Tibial artery (tissue), 4 donors: ENCODE measurements around the gene SIAH3.
A peak's percentile ranks its signal among the peaks of the same experiment; 100 is the strongest.

ENCODE experiments used
- DNase-seq, 2 donors: peaks; one replicate each; pipeline ENCODE4 v3.0.0-alpha.2; 2019
- H3K27ac ChIP-seq, 2 donors: fragments of 200-600 bp; sonication (generic) in 1 of 2; 1 replicate in 1 of 2; 2 replicates in 1 of 2; pipeline ENCODE4 v1.5.1; 2018 to 2019; ENCODE audit warnings: mild to moderate bottlenecking in 1 of 2
- H3K27me3 ChIP-seq, 2 donors: fragments of 200-600 bp; sonication (generic) in 1 of 2; one replicate each; pipeline versions ENCODE4 v1.5.1 to v1.6.0; 2016 to 2019
- H3K36me3 ChIP-seq, 3 donors: fragments of 200-600 bp; sonication (generic) in 2 of 3; one replicate each; pipeline ENCODE4 v1.5.1; 2016 to 2019; ENCODE audit warnings: mild to moderate bottlenecking in 2 of 3
- H3K4me1 ChIP-seq, 4 donors: fragments of 200-600 bp; sonication (generic) in 2 of 4; 1 replicate in 3 of 4; 2 replicates in 1 of 4; pipeline ENCODE4 v1.5.1; 2016 to 2019
- H3K4me3 ChIP-seq, 2 donors: fragments of 200-600 bp; sonication (generic) in 1 of 2; 1 replicate in 1 of 2; 2 replicates in 1 of 2; pipeline ENCODE4 v1.5.1; 2018 to 2019; ENCODE audit warnings: mild to moderate bottlenecking in 2 of 2
- H3K9me3 ChIP-seq, 3 donors: fragments of 200-600 bp; sonication (generic) in 1 of 3; one replicate each; pipeline ENCODE4 v1.5.1; 2016 to 2019
- intact Hi-C: fragments of 100-400 bp; cut with DNase I; formaldehyde crosslinking; loops from one replicate; pipeline ENCODE4 v1.15.0; 2023; ENCODE audit warnings: low total_unique reads
- TF ChIP-seq, protein P1 (sequence below), 2 experiments: fragments of 200-600 bp in 1 of 2; fragments of 450-650 bp in 1 of 2; IDR thresholded peaks; one replicate each; pipeline ENCODE4 v1.5.1; 2017 to 2019; ENCODE audit warnings: antibody characterized with exemption in 2 of 2, mild to moderate bottlenecking in 1 of 2, moderate library complexity in 1 of 2

The SIAH3 gene

GRCh38 chr13:45781553-45782326 is 69.8 kb downstream of the SIAH3 start:
- Histone ChIP-seq H3K36me3 (no peaks in the 10 kb centered on the region), H3K27ac (no peak overlapping the region), H3K4me3 (no peak overlapping the region), H3K4me1 (peaks cover 0 to 11% (median 9%) of the 10 kb centered on the region in 4 donors), H3K9me3 (no peaks in the 10 kb centered on the region), H3K27me3 (no peaks in the 10 kb centered on the region)
- intact Hi-C loops: no loop called here
- peak in 1 of 2 donors; percentile 67 for DNase-seq
- TF ChIP-seq, protein P1, sequence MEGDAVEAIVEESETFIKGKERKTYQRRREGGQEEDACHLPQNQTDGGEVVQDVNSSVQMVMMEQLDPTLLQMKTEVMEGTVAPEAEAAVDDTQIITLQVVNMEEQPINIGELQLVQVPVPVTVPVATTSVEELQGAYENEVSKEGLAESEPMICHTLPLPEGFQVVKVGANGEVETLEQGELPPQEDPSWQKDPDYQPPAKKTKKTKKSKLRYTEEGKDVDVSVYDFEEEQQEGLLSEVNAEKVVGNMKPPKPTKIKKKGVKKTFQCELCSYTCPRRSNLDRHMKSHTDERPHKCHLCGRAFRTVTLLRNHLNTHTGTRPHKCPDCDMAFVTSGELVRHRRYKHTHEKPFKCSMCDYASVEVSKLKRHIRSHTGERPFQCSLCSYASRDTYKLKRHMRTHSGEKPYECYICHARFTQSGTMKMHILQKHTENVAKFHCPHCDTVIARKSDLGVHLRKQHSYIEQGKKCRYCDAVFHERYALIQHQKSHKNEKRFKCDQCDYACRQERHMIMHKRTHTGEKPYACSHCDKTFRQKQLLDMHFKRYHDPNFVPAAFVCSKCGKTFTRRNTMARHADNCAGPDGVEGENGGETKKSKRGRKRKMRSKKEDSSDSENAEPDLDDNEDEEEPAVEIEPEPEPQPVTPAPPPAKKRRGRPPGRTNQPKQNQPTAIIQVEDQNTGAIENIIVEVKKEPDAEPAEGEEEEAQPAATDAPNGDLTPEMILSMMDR (IDR thresholded peaks at IDR 0.05): no peak

- intact Hi-C loops: no loop called here
These were observed 71.7 kb downstream of the SIAH3 start for GRCh38 chr13:45779901-45780300.

GRCh38 chr13:45778882-45779281 is 72.7 kb downstream of the SIAH3 start:
- Histone ChIP-seq H3K4me3 (no peak overlapping the region), H3K27me3 (no peaks in the 10 kb centered on the region), H3K27ac (no peak overlapping the region), H3K9me3 (no peaks in the 10 kb centered on the region), H3K36me3 (no peaks in the 10 kb centered on the region), H3K4me1 (peaks cover 0 to 11% (median 9%) of the 10 kb centered on the region in 4 donors)
- intact Hi-C loops: no loop called here
- DNase-seq: no peak
- TF ChIP-seq, protein P1 (IDR thresholded peaks at IDR 0.05): no peak

More at GRCh38 chr13:45779901-45780300, 71.7 kb downstream of the SIAH3 start:
- TF ChIP-seq, protein P1 (IDR thresholded peaks at IDR 0.05): no peak
- H3K27ac ChIP-seq: no peak overlapping the region
- no peaks in the 10 kb centered on the region for H3K27me3 ChIP-seq
- H3K36me3 ChIP-seq: no peaks in the 10 kb centered on the region
- H3K9me3 ChIP-seq: no peaks in the 10 kb centered on the region
- H3K4me1 ChIP-seq: peaks cover 0 to 11% (median 9%) of the 10 kb centered on the region in 4 donors
- H3K4me3 ChIP-seq: no peak overlapping the region
- no peak for DNase-seq

GRCh38 chr13:45776748-45777147 is 74.8 kb downstream of the SIAH3 start:
- Histone ChIP-seq H3K9me3 (no peaks in the 10 kb centered on the region), H3K4me3 (no peak overlapping the region), H3K27ac (no peak overlapping the region), H3K36me3 (no peaks in the 10 kb centered on the region), H3K4me1 (peaks cover 0 to 9% (median 8%) of the 10 kb centered on the region in 4 donors), H3K27me3 (no peaks in the 10 kb centered on the region)
- TF ChIP-seq, protein P1 (IDR thresholded peaks at IDR 0.05): no peak
- DNase-seq: no peak
- intact Hi-C loops: no loop called here

GRCh38 chr13:45775401-45775963 is 76.1 kb downstream of the SIAH3 start:
- Histone ChIP-seq H3K4me1 (no peaks in the 10 kb centered on the region), H3K4me3 (no peak overlapping the region), H3K27ac (no peak overlapping the region), H3K36me3 (no peaks in the 10 kb centered on the region), H3K9me3 (no peaks in the 10 kb centered on the region), H3K27me3 (no peaks in the 10 kb centered on the region)
- DNase-seq: no peak
- TF ChIP-seq, protein P1 (IDR thresholded peaks at IDR 0.05): no peak
- intact Hi-C loops: no loop called here
